ENCODE results near the gene SLC34A1. TPM values are rescaled to one million over a fixed set of nuclear protein-coding genes. Genes with fewer than 3 reads are reported as not detected.

The SLC34A1 gene
- total RNA-seq, 2 experiments from 2014 or later, result 2.0 to 2.1 TPM

DNA sequence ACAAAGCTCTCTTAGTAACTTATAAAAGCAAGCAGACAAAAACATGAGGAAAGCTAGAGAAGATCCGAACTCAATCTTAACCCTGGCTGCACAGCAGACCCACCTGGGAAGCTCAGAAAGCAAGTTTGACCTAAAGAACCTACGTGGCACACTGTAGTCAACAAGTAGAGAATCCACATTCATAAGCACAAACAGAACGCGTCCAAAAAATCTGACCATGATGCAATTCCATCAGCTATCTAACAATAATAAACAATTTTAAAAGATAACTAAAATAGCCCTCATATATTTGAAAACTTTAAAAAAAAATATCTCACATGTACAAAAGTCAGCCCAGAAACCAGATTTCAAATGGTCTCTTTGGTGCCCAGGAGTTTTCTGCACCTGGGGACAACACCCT, 37.4 kb upstream of the SLC34A1 start:
- H3K4me1 Mint-ChIP-seq (ENCODE audit: low read depth), result peaks cover 45% of the 10 kb centered on the region
- H3K36me3 Mint-ChIP-seq (ENCODE audit: low read depth), result peaks cover 43% of the 10 kb centered on the region
- ChIA-PET CTCF (interaction anchor here (1.0 to 2.0 kb wide), 4 partner anchors 22 to 233 kb away, joined by 4 to 5 read pairs (median 5); no protein-coding TSS in a partner anchor), POLR2A (interaction anchor here (1.4 to 1.5 kb wide), 2 partner anchors 35 to 38 kb away, joined by 3 to 4 read pairs; no protein-coding TSS in a partner anchor)
- ATAC-seq (no peak), DNase-seq (no peak)
- H3K27ac Mint-ChIP-seq, result no peak overlapping the region
- H3K9me3 Mint-ChIP-seq (ENCODE audit: insufficient read depth), result no peaks in the 10 kb centered on the region
- H3K4me3 Mint-ChIP-seq, result no peak overlapping the region
- H3K27me3 Mint-ChIP-seq (ENCODE audit: low read depth), result no peaks in the 10 kb centered on the region

- ChIA-PET POLR2A (no interaction called here), CTCF (no interaction called here)
- H3K4me1 Mint-ChIP-seq (ENCODE audit: low read depth), result peaks cover 50% of the 10 kb centered on the region
- ATAC-seq (no peak), DNase-seq (no peak)
- H3K27ac Mint-ChIP-seq, result no peak overlapping the region
- H3K27me3 Mint-ChIP-seq (ENCODE audit: low read depth), result no peaks in the 10 kb centered on the region
- H3K4me3 Mint-ChIP-seq, result no peak overlapping the region
- H3K9me3 Mint-ChIP-seq (ENCODE audit: insufficient read depth), result no peaks in the 10 kb centered on the region
- H3K36me3 Mint-ChIP-seq (ENCODE audit: low read depth), result peaks cover 43% of the 10 kb centered on the region
Observed at GRCh38 chr5:177347699-177348098, 36.5 kb upstream of the SLC34A1 start.

DNA sequence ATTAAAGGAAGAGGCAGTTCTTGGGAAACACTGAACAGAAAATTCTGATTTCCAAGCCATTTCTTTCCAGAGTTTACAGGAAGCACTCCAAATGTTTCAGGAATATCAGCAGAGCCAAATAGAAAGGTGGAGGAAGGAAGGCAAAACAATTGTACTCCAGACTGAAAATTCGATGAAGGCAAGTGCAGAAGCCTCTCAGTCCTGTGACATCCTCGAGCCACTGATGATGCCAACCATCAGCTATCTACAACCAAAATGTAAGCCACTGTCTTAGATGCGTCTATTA, 34.9 kb upstream of the SLC34A1 start:
- Mint-ChIP-seq H3K27me3 (ENCODE audit: low read depth) (no peaks in the 10 kb centered on the region), H3K27ac (no peak overlapping the region), H3K9me3 (ENCODE audit: insufficient read depth) (no peaks in the 10 kb centered on the region), H3K36me3 (ENCODE audit: low read depth) (peaks cover 36% of the 10 kb centered on the region), H3K4me1 (ENCODE audit: low read depth) (peaks cover 49% of the 10 kb centered on the region), H3K4me3 (peak overlapping the region; percentile 97)
- DNase-seq (no peak), ATAC-seq (no peak)
- CTCF ChIA-PET, result interaction anchor here (0.7 to 3.4 kb wide), 8 partner anchors 9 to 997 kb away, joined by 3 to 17 read pairs (median 4); no protein-coding TSS in a partner anchor
- POLR2A ChIA-PET, result no interaction called here

DNA sequence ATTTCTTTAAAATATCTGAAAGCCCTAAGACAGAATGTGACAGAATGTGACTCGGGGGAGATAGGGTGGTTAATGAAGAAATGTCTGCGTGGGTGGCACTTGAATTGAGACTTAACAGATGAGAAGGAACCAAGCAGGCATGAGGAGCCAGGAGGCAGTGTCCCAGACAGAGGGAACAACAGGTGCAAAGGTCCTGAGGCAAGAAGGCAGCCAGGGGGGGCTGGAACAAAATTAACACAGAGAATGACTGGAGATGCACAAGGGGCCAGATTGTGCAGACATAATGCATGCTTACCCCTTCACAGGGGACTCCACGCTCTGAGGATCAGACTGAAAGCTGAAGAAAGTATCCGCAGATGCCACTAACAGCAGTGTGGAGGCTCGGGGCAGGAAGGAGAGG, 34.5 kb upstream of the SLC34A1 start:
- Mint-ChIP-seq H3K9me3 (ENCODE audit: insufficient read depth) (no peaks in the 10 kb centered on the region), H3K4me1 (ENCODE audit: low read depth) (peaks cover 54% of the 10 kb centered on the region), H3K36me3 (ENCODE audit: low read depth) (peaks cover 34% of the 10 kb centered on the region), H3K27ac (peak overlapping the region; percentile 64), H3K4me3 (peak overlapping the region; percentile 97), H3K27me3 (ENCODE audit: low read depth) (no peaks in the 10 kb centered on the region)
- ATAC-seq (no peak), DNase-seq (no peak)
- ChIA-PET CTCF (interaction anchor here (1.0 to 3.4 kb wide), 6 partner anchors 9 to 45 kb away, joined by 3 to 17 read pairs (median 4); no protein-coding TSS in a partner anchor), POLR2A (interaction anchor here (2.7 kb wide), 1 partner anchor 11 kb away, joined by 22 read pairs; no protein-coding TSS in a partner anchor)

GRCh38 chr5:177350776-177351391, 33.4 kb upstream of the SLC34A1 start:
- no peak for ATAC-seq

GRCh38 chr5:177351392-177352329, 32.6 kb upstream of the SLC34A1 start, which contains the start of gene LMAN2:
Gene LMAN2 (minus strand): TSS chr5:177351668. CDS start chr5:177351647, 21 bp downstream.
- Mint-ChIP-seq H3K36me3 (ENCODE audit: low read depth) (peaks cover 37% of the 10 kb centered on the region), H3K4me1 (ENCODE audit: low read depth) (peaks cover 66% of the 10 kb centered on the region), H3K9me3 (ENCODE audit: insufficient read depth) (peaks cover 4% of the 10 kb centered on the region), H3K4me3 (peak within 1 kb of the TSS; percentile 97), H3K27me3 (ENCODE audit: low read depth) (no peaks in the 10 kb centered on the region), H3K27ac (peak within 1 kb of the TSS; percentile 100)
- ChIA-PET POLR2A (interaction anchor here (0.5 to 2.7 kb wide), 19 partner anchors 9 to 248 kb away, joined by 3 to 22 read pairs (median 4); partner anchors contain the start of genes B4GALT7, MXD3, PRELID1 and RAB24), CTCF (interaction anchor here (0.9 to 5.6 kb wide), 15 partner anchors 10 to 149 kb away, joined by 3 to 31 read pairs (median 7); partner anchors contain the start of gene SLC34A1)
- ATAC-seq, result peak; percentile 99
- DNase-seq, result peak; percentile 96

More at GRCh38 chr5:177350776-177351391, 33.4 kb upstream of the SLC34A1 start:
- peaks cover 42% of the 10 kb centered on the region for H3K36me3 Mint-ChIP-seq (ENCODE audit: low read depth)
- H3K27me3 Mint-ChIP-seq (ENCODE audit: low read depth), result no peaks in the 10 kb centered on the region
- no peak for DNase-seq
- H3K4me3 Mint-ChIP-seq, result peak overlapping the region; percentile 97
- H3K9me3 Mint-ChIP-seq (ENCODE audit: insufficient read depth), result peaks cover 4% of the 10 kb centered on the region
- CTCF ChIA-PET, result interaction anchor here (0.8 to 5.6 kb wide), 14 partner anchors 9 to 150 kb away, joined by 3 to 31 read pairs (median 6); no protein-coding TSS in a partner anchor
- H3K27ac Mint-ChIP-seq, result peak overlapping the region; percentile 100
- peaks cover 64% of the 10 kb centered on the region for H3K4me1 Mint-ChIP-seq (ENCODE audit: low read depth)
- POLR2A ChIA-PET, result interaction anchor here (0.9 to 2.7 kb wide), 11 partner anchors 10 to 80 kb away, joined by 3 to 22 read pairs (median 4); partner anchors contain the start of gene MXD3

- Mint-ChIP-seq H3K4me1 (ENCODE audit: low read depth) (peaks cover 66% of the 10 kb centered on the region), H3K36me3 (ENCODE audit: low read depth) (peaks cover 28% of the 10 kb centered on the region), H3K4me3 (no peak overlapping the region), H3K27me3 (ENCODE audit: low read depth) (no peaks in the 10 kb centered on the region), H3K27ac (no peak overlapping the region), H3K9me3 (ENCODE audit: insufficient read depth) (peaks cover 4% of the 10 kb centered on the region)
- ATAC-seq, result no peak
- ChIA-PET CTCF (interaction anchor here (2.0 to 5.6 kb wide), 4 partner anchors 17 to 103 kb away, joined by 5 to 31 read pairs (median 20); no protein-coding TSS in a partner anchor), POLR2A (interaction anchor here (0.6 to 1.3 kb wide), 2 partner anchors 11 to 40 kb away, joined by 3 read pairs; no protein-coding TSS in a partner anchor)
- DNase-seq, result no peak
Observed at GRCh38 chr5:177353093-177353492, 31.1 kb upstream of the SLC34A1 start.

DNA sequence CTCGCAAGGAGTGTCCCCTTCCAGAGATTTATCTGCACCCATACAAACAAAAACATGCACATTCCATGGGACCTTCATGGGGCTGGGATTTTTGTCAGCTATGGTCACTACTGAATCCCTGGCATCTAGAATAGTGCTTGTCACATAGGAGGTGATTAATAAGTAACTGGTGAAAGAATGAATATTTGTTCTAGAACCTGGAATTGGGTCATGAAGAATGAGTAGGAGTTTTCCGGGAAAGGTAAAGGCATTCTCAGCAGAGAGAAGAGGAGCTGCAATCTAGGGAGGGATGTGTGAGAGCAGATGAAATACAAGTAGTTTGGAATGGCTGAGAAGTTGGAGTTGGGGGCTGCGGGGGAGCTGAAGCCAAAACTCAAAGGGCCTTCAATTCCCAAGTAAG, 30.0 kb upstream of the SLC34A1 start:
- H3K4me1 Mint-ChIP-seq (ENCODE audit: low read depth), result peaks cover 69% of the 10 kb centered on the region
- no peak overlapping the region for H3K4me3 Mint-ChIP-seq
- no peak for DNase-seq
- ATAC-seq, result no peak
- POLR2A ChIA-PET, result no interaction called here
- no peaks in the 10 kb centered on the region for H3K27me3 Mint-ChIP-seq (ENCODE audit: low read depth)
- H3K9me3 Mint-ChIP-seq (ENCODE audit: insufficient read depth), result peaks cover 4% of the 10 kb centered on the region
- CTCF ChIA-PET, result interaction anchor here (0.9 to 5.6 kb wide), 6 partner anchors 14 to 50 kb away, joined by 3 to 31 read pairs (median 4); no protein-coding TSS in a partner anchor
- H3K36me3 Mint-ChIP-seq (ENCODE audit: low read depth), result peaks cover 31% of the 10 kb centered on the region
- H3K27ac Mint-ChIP-seq, result no peak overlapping the region

DNA sequence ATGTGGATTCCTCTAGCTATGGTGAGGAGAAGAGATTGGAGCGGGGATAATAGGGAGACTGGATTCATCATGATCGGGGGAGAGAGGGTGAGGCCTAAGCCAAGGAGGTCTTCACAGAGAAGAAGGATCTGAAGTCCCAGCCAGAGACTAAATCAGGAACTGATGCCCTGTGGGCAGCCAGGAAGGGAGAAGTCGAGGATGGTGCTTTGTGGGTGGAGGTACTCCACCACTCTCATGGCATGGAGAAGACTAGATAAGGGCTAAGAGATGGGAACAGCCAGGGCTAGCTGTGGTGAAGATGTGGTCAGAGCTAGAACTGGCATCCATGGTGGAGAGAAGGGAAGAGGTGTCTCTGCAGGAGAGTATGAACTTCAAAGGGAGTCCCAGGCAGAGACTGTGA, 29.5 kb upstream of the SLC34A1 start:
- ATAC-seq, result no peak
- H3K27ac Mint-ChIP-seq, result no peak overlapping the region
- ChIA-PET CTCF (interaction anchor here (0.9 to 5.6 kb wide), 6 partner anchors 14 to 50 kb away, joined by 3 to 31 read pairs (median 4); no protein-coding TSS in a partner anchor), POLR2A (no interaction called here)
- H3K4me3 Mint-ChIP-seq, result no peak overlapping the region
- no peak for DNase-seq
- peaks cover 31% of the 10 kb centered on the region for H3K36me3 Mint-ChIP-seq (ENCODE audit: low read depth)
- H3K9me3 Mint-ChIP-seq (ENCODE audit: insufficient read depth), result peaks cover 4% of the 10 kb centered on the region
- peaks cover 69% of the 10 kb centered on the region for H3K4me1 Mint-ChIP-seq (ENCODE audit: low read depth)
- H3K27me3 Mint-ChIP-seq (ENCODE audit: low read depth), result no peaks in the 10 kb centered on the region

- H3K36me3 Mint-ChIP-seq (ENCODE audit: low read depth), result peaks cover 31% of the 10 kb centered on the region
Observed at GRCh38 chr5:177355162-177355867, 28.9 kb upstream of the SLC34A1 start.

DNA sequence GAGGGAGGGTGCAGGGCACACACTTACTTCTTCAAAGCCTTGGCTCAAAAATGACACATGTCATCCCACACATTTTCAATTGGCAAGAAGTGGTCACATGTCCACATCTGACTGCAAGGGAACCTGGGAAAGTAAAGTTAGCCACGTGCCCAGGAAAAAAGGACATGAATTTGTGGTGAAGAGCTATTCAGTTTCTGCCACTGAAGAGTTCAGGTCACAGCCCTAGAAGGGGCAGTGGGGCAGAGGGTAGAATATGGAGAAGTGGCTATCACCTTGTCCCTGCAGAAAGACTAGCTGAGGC, 28.4 kb upstream of the SLC34A1 start:
- CTCF ChIA-PET, result interaction anchor here (0.7 to 7.0 kb wide), 5 partner anchors 16 to 99 kb away, joined by 3 to 70 read pairs (median 10); partner anchors contain the start of gene GRK6
- no peak for ATAC-seq
- H3K27ac Mint-ChIP-seq, result peak overlapping the region; percentile 18
- peaks cover 68% of the 10 kb centered on the region for H3K4me1 Mint-ChIP-seq (ENCODE audit: low read depth)
- H3K36me3 Mint-ChIP-seq (ENCODE audit: low read depth), result peaks cover 27% of the 10 kb centered on the region
- H3K4me3 Mint-ChIP-seq, result no peak overlapping the region
- DNase-seq, result no peak
- peaks cover 4% of the 10 kb centered on the region for H3K9me3 Mint-ChIP-seq (ENCODE audit: insufficient read depth)
- H3K27me3 Mint-ChIP-seq (ENCODE audit: low read depth), result no peaks in the 10 kb centered on the region
- POLR2A ChIA-PET, result no interaction called here

More at GRCh38 chr5:177355162-177355867, 28.9 kb upstream of the SLC34A1 start:
- DNase-seq, result no peak
- Mint-ChIP-seq H3K27me3 (ENCODE audit: low read depth) (no peaks in the 10 kb centered on the region), H3K9me3 (ENCODE audit: insufficient read depth) (peaks cover 4% of the 10 kb centered on the region), H3K27ac (peak overlapping the region; percentile 18), H3K4me3 (no peak overlapping the region), H3K4me1 (ENCODE audit: low read depth) (peaks cover 69% of the 10 kb centered on the region)
- POLR2A ChIA-PET, result no interaction called here
- no peak for ATAC-seq
- CTCF ChIA-PET, result interaction anchor here (1.4 to 7.0 kb wide), 6 partner anchors 13 to 49 kb away, joined by 3 to 70 read pairs (median 16); no protein-coding TSS in a partner anchor
